ENCODE data around the gene EARS2. TPM values are rescaled to one million over a fixed set of nuclear protein-coding genes. Genes with fewer than 3 reads are reported as not detected.

Gene EARS2
- total and polyA plus RNA-seq, 2 of the 4 experiments (the other 2 are of a cell fraction) = 28.1 to 37.8 TPM

- no TSS peak for BruUV-seq (replicated peaks)
- Histone ChIP-seq H2BK20ac (ENCODE audit: low read depth, low read length) (no peak overlapping the region), H3K56ac (ENCODE audit: extremely low read depth, insufficient read depth, low read length) (no peak overlapping the region), H3K9me1 (ENCODE audit: insufficient read depth, low read length) (peaks cover 8% of the 10 kb centered on the region; the same call in 1 of the 2 replicates), H3K9me3 (ENCODE audit: control insufficient read depth, insufficient read depth, low read length) (no peaks in the 10 kb centered on the region), H3K23ac (ENCODE audit: low read depth, low read length) (no peak overlapping the region), H2AFZ (replicated peaks; ENCODE audit: low read length, poor library complexity) (no peak overlapping the region), H3K9ac (ENCODE audit: low read depth, low read length) (no peak overlapping the region), H3K18ac (ENCODE audit: low read depth, low read length) (no peak overlapping the region), H4K5ac (ENCODE audit: low read depth, low read length) (no peak overlapping the region), H3K4me2 (ENCODE audit: low read depth, low read length) (no peak overlapping the region), H3K4me3 (ENCODE audit: insufficient read depth, low read depth, low read length) (no peak overlapping the region), H3K4me1 (ENCODE audit: control insufficient read depth, insufficient read depth, low read length) (no peaks in the 10 kb centered on the region), H2AK5ac (ENCODE audit: low read depth, low read length) (no peak overlapping the region), H4K91ac (ENCODE audit: insufficient read depth, low read depth, low read length) (no peak overlapping the region), H3K79me1 (ENCODE audit: low read depth in 1 of 2, low read length in 2 of 2) (peaks cover 0 to 2% of the 10 kb centered on the region in 2 experiments; a peak in 1 of 4 replicates), H3K27ac (ENCODE audit: insufficient read depth, low read length) (no peak overlapping the region), H2BK5ac (ENCODE audit: low read depth, low read length, poor library complexity, severe bottlenecking) (no peak overlapping the region), H3K14ac (replicated peaks; ENCODE audit: low read depth, low read length) (no peak overlapping the region), H3K36me3 (ENCODE audit: control insufficient read depth, insufficient read depth, low read length) (peaks cover 63% of the 10 kb centered on the region), H2AK9ac (replicated peaks; ENCODE audit: low read depth, low read length, poor library complexity) (no peak overlapping the region), H2BK120ac (ENCODE audit: low read depth, low read length) (no peak overlapping the region), H2BK15ac (ENCODE audit: low read depth, low read length) (no peak overlapping the region), H4K20me1 (ENCODE audit: insufficient read depth, low read length) (no peaks in the 10 kb centered on the region), H3K27me3 (ENCODE audit: control insufficient read depth, insufficient read depth, low read length) (no peaks in the 10 kb centered on the region), H4K8ac (ENCODE audit: low read depth in 2 of 2, low read length in 2 of 2) (no peak overlapping the region), H3K4ac (ENCODE audit: low read depth, low read length) (no peak overlapping the region)
- intact Hi-C loops (cut with micrococcal nuclease) (no loop called here), in situ Hi-C loops (cut with MboI; ENCODE audit: low sequenced_read_pairs) (no loop called here), dilution Hi-C loops (cut with HindIII; ENCODE audit: low sequenced_read_pairs, unreplicated experiment) (no loop called here)
- 93% methylated on average over 2 of the region's 2 CpGs; no CpG with 5 or more reads in 1 of the 2 experiments for WGBS, 2 experiments (ENCODE audit: extremely low coverage in 2 of 2, insufficient read length in 1 of 2)
- CTCF ChIA-PET = no interaction called here
- ATAC-seq (ENCODE audit: low read depth) = no peak
- no peak for TF ChIP-seq MAFK (IDR thresholded peaks at IDR 0.05; ENCODE audit: low read depth, low read length)
- TF ChIP-seq SMC3 (IDR thresholded peaks at IDR 0.05; ENCODE audit: low read depth, low read length) = no peak
- TF ChIP-seq POLR2A (IDR thresholded peaks at IDR 0.05; ENCODE audit: low read depth, low read length) = no peak
- TF ChIP-seq RAD21 (IDR thresholded peaks at IDR 0.05; ENCODE audit: low read length) = no peak
- TF ChIP-seq BHLHE40 (IDR thresholded peaks at IDR 0.05; ENCODE audit: low read depth, low read length) = no peak
- no peak for DNase-seq
- POLR2A ChIA-PET (ENCODE audit: unreplicated experiment) = no interaction called here
Measured at GRCh38 chr16:23485257-23485614, 71.9 kb downstream of the EARS2 start.
